ENCODE data around the gene IWS1.

GRCh38 chr2:127546797-127547196 lies 20.5 kb upstream of the IWS1 start:
- TF ChIP-seq CBFB (IDR thresholded peaks at IDR 0.05; ENCODE audit: low read depth), result no peak
- TF ChIP-seq, protein P1, sequence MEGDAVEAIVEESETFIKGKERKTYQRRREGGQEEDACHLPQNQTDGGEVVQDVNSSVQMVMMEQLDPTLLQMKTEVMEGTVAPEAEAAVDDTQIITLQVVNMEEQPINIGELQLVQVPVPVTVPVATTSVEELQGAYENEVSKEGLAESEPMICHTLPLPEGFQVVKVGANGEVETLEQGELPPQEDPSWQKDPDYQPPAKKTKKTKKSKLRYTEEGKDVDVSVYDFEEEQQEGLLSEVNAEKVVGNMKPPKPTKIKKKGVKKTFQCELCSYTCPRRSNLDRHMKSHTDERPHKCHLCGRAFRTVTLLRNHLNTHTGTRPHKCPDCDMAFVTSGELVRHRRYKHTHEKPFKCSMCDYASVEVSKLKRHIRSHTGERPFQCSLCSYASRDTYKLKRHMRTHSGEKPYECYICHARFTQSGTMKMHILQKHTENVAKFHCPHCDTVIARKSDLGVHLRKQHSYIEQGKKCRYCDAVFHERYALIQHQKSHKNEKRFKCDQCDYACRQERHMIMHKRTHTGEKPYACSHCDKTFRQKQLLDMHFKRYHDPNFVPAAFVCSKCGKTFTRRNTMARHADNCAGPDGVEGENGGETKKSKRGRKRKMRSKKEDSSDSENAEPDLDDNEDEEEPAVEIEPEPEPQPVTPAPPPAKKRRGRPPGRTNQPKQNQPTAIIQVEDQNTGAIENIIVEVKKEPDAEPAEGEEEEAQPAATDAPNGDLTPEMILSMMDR (IDR thresholded peaks at IDR 0.05 in 2 of 3, conservative IDR thresholded peaks at IDR 0.05 in 1 of 3; ENCODE audit: control insufficient read depth in 2 of 3, extremely low read depth in 1 of 3, insufficient read depth in 1 of 3, low read depth in 3 of 3, low read length in 3 of 3), result no peak
- no peak for TF ChIP-seq TCF12 (IDR thresholded peaks at IDR 0.05; ENCODE audit: low read depth, low read length)
- TF ChIP-seq ELK1 (IDR thresholded peaks at IDR 0.05; ENCODE audit: low read depth, low read length), result no peak
- TF ChIP-seq POLR2AphosphoS5 (IDR thresholded peaks at IDR 0.05; ENCODE audit: low read length), result no peak

All from GM12878 (cell line).